ENCODE measurements around the gene ARCN1.

The ARCN1 gene

DNA sequence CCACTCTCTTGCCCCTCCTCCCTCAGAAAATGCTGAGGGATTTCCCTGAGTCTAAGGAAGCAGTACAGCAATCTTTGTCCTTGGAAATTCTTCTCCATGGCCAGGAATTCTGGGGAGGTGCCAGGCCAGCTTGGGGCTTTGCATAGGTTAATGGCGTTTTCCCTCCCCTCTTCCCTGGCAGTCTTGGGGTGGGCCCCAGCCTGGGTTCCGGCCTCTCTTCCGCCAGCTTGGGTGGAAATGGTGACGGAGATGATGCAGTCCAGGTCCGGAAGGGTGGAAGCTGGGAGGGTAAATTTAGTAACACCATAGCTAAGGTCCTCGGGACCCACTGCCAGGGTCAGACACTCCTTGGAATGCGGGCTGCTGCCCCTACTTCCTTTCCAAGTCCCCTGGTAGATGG lies 40.2 kb downstream of the ARCN1 start:
- no peaks in the 10 kb centered on the region for H3K36me3 ChIP-seq (ENCODE audit: insufficient read depth)
- no peak overlapping the region for H2AFZ ChIP-seq (ENCODE audit: low read depth)
- no peaks in the 10 kb centered on the region for H4K20me1 ChIP-seq (ENCODE audit: insufficient read depth)
- TF ChIP-seq, protein P1, sequence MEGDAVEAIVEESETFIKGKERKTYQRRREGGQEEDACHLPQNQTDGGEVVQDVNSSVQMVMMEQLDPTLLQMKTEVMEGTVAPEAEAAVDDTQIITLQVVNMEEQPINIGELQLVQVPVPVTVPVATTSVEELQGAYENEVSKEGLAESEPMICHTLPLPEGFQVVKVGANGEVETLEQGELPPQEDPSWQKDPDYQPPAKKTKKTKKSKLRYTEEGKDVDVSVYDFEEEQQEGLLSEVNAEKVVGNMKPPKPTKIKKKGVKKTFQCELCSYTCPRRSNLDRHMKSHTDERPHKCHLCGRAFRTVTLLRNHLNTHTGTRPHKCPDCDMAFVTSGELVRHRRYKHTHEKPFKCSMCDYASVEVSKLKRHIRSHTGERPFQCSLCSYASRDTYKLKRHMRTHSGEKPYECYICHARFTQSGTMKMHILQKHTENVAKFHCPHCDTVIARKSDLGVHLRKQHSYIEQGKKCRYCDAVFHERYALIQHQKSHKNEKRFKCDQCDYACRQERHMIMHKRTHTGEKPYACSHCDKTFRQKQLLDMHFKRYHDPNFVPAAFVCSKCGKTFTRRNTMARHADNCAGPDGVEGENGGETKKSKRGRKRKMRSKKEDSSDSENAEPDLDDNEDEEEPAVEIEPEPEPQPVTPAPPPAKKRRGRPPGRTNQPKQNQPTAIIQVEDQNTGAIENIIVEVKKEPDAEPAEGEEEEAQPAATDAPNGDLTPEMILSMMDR (conservative IDR thresholded peaks at IDR 0.05; ENCODE audit: low read depth, low read length), result no peak
- peaks cover 4% of the 10 kb centered on the region; the same call in 1 of the 2 replicates for H3K27me3 ChIP-seq (ENCODE audit: insufficient read depth, low read depth)
- no peaks in the 10 kb centered on the region for H3K79me2 ChIP-seq (ENCODE audit: insufficient read depth, low read depth)
- H3K4me3 ChIP-seq (IDR thresholded peaks at IDR 0.05; ENCODE audit: insufficient read depth, low read depth, low read length), result no peak overlapping the region
- no peak overlapping the region for H3K4me2 ChIP-seq
- H3K9ac ChIP-seq, result no peak overlapping the region
- H3K4me1 ChIP-seq (ENCODE audit: low read depth, poor library complexity, severe bottlenecking), result no peaks in the 10 kb centered on the region
- H3K27ac ChIP-seq, result no peak overlapping the region

- Histone ChIP-seq H3K27me3 (ENCODE audit: insufficient read depth, low read depth) (peaks cover 4% of the 10 kb centered on the region; the same call in 1 of the 2 replicates), H3K79me2 (ENCODE audit: insufficient read depth, low read depth) (no peaks in the 10 kb centered on the region), H3K36me3 (ENCODE audit: insufficient read depth) (no peaks in the 10 kb centered on the region), H3K9ac (no peak overlapping the region), H2AFZ (ENCODE audit: low read depth) (no peak overlapping the region), H4K20me1 (ENCODE audit: insufficient read depth) (no peaks in the 10 kb centered on the region), H3K4me1 (ENCODE audit: low read depth, poor library complexity, severe bottlenecking) (no peaks in the 10 kb centered on the region), H3K4me3 (IDR thresholded peaks at IDR 0.05; ENCODE audit: insufficient read depth, low read depth, low read length) (no peak overlapping the region), H3K4me2 (no peak overlapping the region), H3K27ac (no peak overlapping the region)
- TF ChIP-seq, protein P1 (conservative IDR thresholded peaks at IDR 0.05; ENCODE audit: low read depth, low read length), result no peak
These were observed 42.3 kb downstream of the ARCN1 start for GRCh38 chr11:118614511-118614910.

DNA sequence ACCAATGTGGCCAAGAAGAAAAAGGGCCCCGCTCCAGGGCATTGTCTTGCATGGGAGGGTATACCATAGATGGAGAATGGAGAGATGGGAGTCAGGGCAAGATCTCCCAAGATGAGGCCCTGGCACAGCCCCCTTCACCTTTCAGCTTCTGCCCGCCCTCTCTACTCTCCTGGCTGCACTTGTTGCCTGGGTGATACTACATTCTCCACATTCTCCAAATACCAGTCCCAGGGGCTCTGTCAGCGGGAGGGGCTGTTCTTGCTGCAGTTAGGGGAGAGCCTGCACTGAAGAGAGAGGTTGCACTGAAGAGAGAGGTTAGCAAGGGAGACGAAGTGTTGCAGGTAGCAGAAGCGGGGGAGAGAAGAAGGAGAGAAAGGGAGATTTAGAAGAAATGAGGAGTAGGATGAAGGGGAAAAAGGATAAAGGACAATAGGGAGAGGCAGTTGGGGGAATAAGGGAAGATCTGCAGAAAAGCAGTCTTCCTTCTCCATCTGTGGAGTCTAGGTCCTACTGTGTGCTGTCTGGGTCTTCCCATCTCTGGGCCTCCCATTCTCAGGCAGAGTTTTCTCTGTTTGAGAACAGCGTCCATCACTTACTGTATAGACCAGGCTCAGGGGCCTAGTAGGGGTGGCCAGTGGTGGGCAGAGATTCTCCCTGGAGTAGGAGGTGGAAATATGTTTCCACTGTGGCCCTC lies 43.2 kb downstream of the ARCN1 start:
- H3K4me1 ChIP-seq (ENCODE audit: low read depth, poor library complexity, severe bottlenecking), result no peaks in the 10 kb centered on the region
- TF ChIP-seq, protein P1 (conservative IDR thresholded peaks at IDR 0.05; ENCODE audit: low read depth, low read length), result no peak
- no peak overlapping the region for H2AFZ ChIP-seq (ENCODE audit: low read depth)
- H3K27ac ChIP-seq, result no peak overlapping the region
- no peaks in the 10 kb centered on the region for H3K36me3 ChIP-seq (ENCODE audit: insufficient read depth)
- H3K4me3 ChIP-seq (IDR thresholded peaks at IDR 0.05; ENCODE audit: insufficient read depth, low read depth, low read length), result no peak overlapping the region
- no peaks in the 10 kb centered on the region for H4K20me1 ChIP-seq (ENCODE audit: insufficient read depth)
- H3K79me2 ChIP-seq (ENCODE audit: insufficient read depth, low read depth), result no peaks in the 10 kb centered on the region
- no peak overlapping the region for H3K9ac ChIP-seq
- H3K4me2 ChIP-seq, result no peak overlapping the region
- peaks cover 2% of the 10 kb centered on the region; the same call in 1 of the 2 replicates for H3K27me3 ChIP-seq (ENCODE audit: insufficient read depth, low read depth)

- H3K36me3 ChIP-seq (ENCODE audit: insufficient read depth), result no peaks in the 10 kb centered on the region
- TF ChIP-seq, protein P1 (conservative IDR thresholded peaks at IDR 0.05; ENCODE audit: low read depth, low read length), result no peak
- no peaks in the 10 kb centered on the region for H3K79me2 ChIP-seq (ENCODE audit: insufficient read depth, low read depth)
- no peak overlapping the region for H3K4me3 ChIP-seq (IDR thresholded peaks at IDR 0.05; ENCODE audit: insufficient read depth, low read depth, low read length)
- H3K9ac ChIP-seq, result no peak overlapping the region
- H3K27me3 ChIP-seq (ENCODE audit: insufficient read depth, low read depth), result no peaks in the 10 kb centered on the region
- no peaks in the 10 kb centered on the region for H4K20me1 ChIP-seq (ENCODE audit: insufficient read depth)
- H3K4me1 ChIP-seq (ENCODE audit: low read depth, poor library complexity, severe bottlenecking), result no peaks in the 10 kb centered on the region
- H3K27ac ChIP-seq, result no peak overlapping the region
- no peak overlapping the region for H3K4me2 ChIP-seq
- H2AFZ ChIP-seq (ENCODE audit: low read depth), result no peak overlapping the region
These were observed 43.8 kb downstream of the ARCN1 start for GRCh38 chr11:118615976-118616371.

All from KMS-11 (cell line).